ENCODE data around the gene ARFGEF2. TPM values are rescaled to one million over a fixed set of nuclear protein-coding genes. Genes with fewer than 3 reads are reported as not detected.
"Not testable (repeated sequence)": the region's sequence is repeated elsewhere in the genome, so short reads cannot be mapped to it uniquely, and the experiment has no call there.

Gene ARFGEF2
- total and polyA plus RNA-seq, 2 experiments from 2014 or later, result 8.5 to 20.6 TPM

DNA sequence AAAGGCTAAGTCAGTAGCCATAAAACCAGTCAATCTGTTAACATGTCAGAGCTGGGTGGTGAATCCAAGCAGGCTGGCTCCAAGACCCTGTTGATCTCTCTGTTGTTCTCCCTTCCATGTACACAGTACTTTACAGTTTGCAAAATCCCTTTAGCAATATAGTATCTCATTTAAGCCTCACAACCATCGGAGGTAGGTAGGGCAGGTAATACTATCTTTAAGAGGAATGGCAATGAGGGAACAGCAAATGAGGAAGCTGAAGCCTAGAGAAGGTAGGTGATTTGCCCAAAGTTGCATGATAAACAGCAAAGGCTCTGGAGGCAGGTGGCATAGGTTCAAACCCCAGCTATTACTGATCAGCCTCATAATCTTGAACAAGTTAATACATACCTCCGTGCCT lies 34.7 kb upstream of the ARFGEF2 start:
- TF ChIP-seq CTCF (IDR thresholded peaks at IDR 0.05; ENCODE audit: low read depth, low read length), result no peak
- no peak for DNase-seq (ENCODE audit: low read depth in 1 of 2, low spot score in 1 of 2)
- no peaks in the 10 kb centered on the region for H3K4me1 ChIP-seq (ENCODE audit: low read depth)
- H3K27ac ChIP-seq, result no peak overlapping the region
- no peaks in the 10 kb centered on the region for H3K36me3 ChIP-seq
- H3K9me3 ChIP-seq (ENCODE audit: low read depth), result no peaks in the 10 kb centered on the region
- peaks cover 18% of the 10 kb centered on the region for H3K27me3 ChIP-seq
- H3K4me3 ChIP-seq, result no peak overlapping the region

- not testable (repeated sequence) for H3K27ac ChIP-seq; H3K4me1 ChIP-seq (ENCODE audit: low read depth); H3K36me3 ChIP-seq; H3K4me3 ChIP-seq; H3K9me3 ChIP-seq (ENCODE audit: low read depth)
- DNase-seq (ENCODE audit: low read depth in 1 of 2, low spot score in 1 of 2), result peak in 1 of 2 donors; percentile 13
- peaks cover 30% of the 10 kb centered on the region for H3K27me3 ChIP-seq
Measured at GRCh38 chr20:48888517-48888916, 33.0 kb upstream of the ARFGEF2 start.

- Histone ChIP-seq H3K27ac (no peak overlapping the region), H3K4me1 (ENCODE audit: low read depth) (no peaks in the 10 kb centered on the region), H3K4me3 (no peak overlapping the region), H3K36me3 (no peaks in the 10 kb centered on the region), H3K27me3 (peaks cover 30% of the 10 kb centered on the region), H3K9me3 (ENCODE audit: low read depth) (no peaks in the 10 kb centered on the region)
- TF ChIP-seq CTCF (IDR thresholded peaks at IDR 0.05; ENCODE audit: low read depth, low read length), result no peak
- no peak for DNase-seq (ENCODE audit: low read depth in 1 of 2, low spot score in 1 of 2)
Measured at GRCh38 chr20:48889140-48889790, 32.2 kb upstream of the ARFGEF2 start.

DNA sequence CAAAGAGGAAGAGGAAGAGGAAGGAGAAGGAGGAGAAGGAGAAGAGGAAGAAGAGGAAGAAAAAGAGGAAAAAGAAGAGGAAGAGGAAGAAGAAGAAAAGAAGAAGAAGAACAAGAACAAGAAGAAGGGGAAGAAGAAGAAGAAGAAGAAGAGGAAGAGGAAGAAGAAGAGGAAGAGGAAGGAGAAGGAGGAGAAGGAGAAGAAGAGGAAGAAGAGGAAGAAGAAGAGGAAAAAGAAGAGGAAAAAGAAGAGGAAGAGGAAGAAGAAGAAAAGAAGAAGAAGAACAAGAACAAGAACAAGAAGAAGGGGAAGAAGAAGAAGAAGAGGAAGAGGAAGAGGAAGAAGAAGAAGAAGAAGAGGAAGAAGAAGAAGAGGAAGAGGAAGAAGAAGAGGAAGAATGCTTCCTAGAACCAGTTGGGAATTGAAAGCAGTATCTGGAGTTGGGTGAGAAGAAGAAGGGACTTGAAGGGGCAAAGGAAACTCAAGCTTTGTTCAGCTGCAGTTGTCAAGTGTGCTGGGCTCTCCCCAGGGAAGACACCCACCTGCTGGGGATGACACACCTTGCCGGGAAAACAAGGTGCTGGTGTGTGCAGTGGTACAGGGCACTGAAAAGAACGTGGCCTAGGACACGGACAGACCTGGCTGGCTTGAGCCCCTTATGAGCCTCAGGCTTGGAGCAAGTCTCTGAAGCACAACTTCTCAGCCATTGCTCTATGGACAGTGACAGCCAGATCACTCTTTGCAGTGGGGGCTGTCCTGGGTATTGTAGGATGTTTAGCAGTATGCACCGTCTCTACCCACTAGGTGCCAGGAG lies 30.1 kb upstream of the ARFGEF2 start:
- no peak for DNase-seq (ENCODE audit: low read depth in 1 of 2, low spot score in 1 of 2)
- no peak overlapping the region for H3K27ac ChIP-seq
- no peaks in the 10 kb centered on the region for H3K9me3 ChIP-seq (ENCODE audit: low read depth)
- H3K27me3 ChIP-seq, result peaks cover 30% of the 10 kb centered on the region
- H3K4me3 ChIP-seq, result no peak overlapping the region
- TF ChIP-seq CTCF (IDR thresholded peaks at IDR 0.05; ENCODE audit: low read depth, low read length), result no peak
- no peaks in the 10 kb centered on the region for H3K4me1 ChIP-seq (ENCODE audit: low read depth)
- H3K36me3 ChIP-seq, result no peaks in the 10 kb centered on the region

- peaks cover 30% of the 10 kb centered on the region for H3K27me3 ChIP-seq
- no peak for DNase-seq (ENCODE audit: low read depth in 1 of 2, low spot score in 1 of 2)
- no peak overlapping the region for H3K27ac ChIP-seq
- no peaks in the 10 kb centered on the region for H3K4me1 ChIP-seq (ENCODE audit: low read depth)
- no peak overlapping the region for H3K4me3 ChIP-seq
- no peaks in the 10 kb centered on the region for H3K36me3 ChIP-seq
- H3K9me3 ChIP-seq (ENCODE audit: low read depth), result no peaks in the 10 kb centered on the region
- TF ChIP-seq CTCF (IDR thresholded peaks at IDR 0.05; ENCODE audit: low read depth, low read length), result no peak
Measured at GRCh38 chr20:48892049-48892470, 29.5 kb upstream of the ARFGEF2 start.

DNA sequence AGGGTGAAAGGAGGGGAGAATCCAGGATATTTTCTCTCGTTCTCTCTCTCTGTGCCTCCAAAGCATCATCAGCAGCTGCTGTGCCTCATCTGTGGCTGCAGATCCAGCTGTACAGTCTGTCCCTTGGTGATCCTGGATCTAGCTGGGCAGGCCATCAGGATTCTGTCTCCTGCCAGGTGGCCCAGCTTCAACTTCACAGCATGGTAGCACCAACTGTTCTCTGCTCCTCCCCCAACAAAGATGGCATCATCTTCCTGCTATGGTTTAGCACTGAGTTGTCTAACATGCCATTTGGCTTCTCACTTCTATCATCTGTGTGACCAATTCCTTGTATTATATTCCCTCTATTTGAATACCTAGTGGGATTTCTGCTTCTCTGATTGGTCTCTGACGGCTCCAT lies 28.6 kb upstream of the ARFGEF2 start:
- TF ChIP-seq CTCF (IDR thresholded peaks at IDR 0.05; ENCODE audit: low read depth, low read length), result no peak
- Histone ChIP-seq H3K27me3 (peaks cover 30% of the 10 kb centered on the region), H3K4me3 (no peak overlapping the region), H3K9me3 (ENCODE audit: low read depth) (no peaks in the 10 kb centered on the region), H3K4me1 (ENCODE audit: low read depth) (no peaks in the 10 kb centered on the region), H3K27ac (no peak overlapping the region), H3K36me3 (no peaks in the 10 kb centered on the region)
- no peak for DNase-seq (ENCODE audit: low read depth in 1 of 2, low spot score in 1 of 2)
